HepG2 (cell line): ENCODE measurements around the gene TLE7. TPM values are rescaled to one million over a fixed set of nuclear protein-coding genes. Genes with fewer than 3 reads are reported as not detected.

Experiments
- ATAC-seq: fragments of 200-7000 bp; cut with Tn5 transposase; 3 replicates; pipeline ENCODE4 v1.9.1; 2020; ENCODE audit warnings: mild to moderate bottlenecking, moderate library complexity
- BruUV-seq: library from RNA; stranded (reverse); fragments of 400-500 nt; replicated peaks from 2 replicates; lab custom pipeline; 2021; lab: Mats Ljungman, UMichigan
- CTCF ChIA-PET: fragments of 300-600 bp; formaldehyde crosslinking; extraction: SDS; loops from one replicate; lab custom pipeline; 2021; ENCODE audit warnings: low total read pairs, inconsistent platforms, low intra/inter-chr PET ratio; lab: Yijun Ruan, JAX
- POLR2A ChIA-PET: fragments of 350-600 bp; sonication (Branson Sonifier 250); formaldehyde crosslinking; loops from one replicate; lab custom pipeline; 2020; ENCODE audit warnings: antibody characterized with exemption, inconsistent platforms; lab: Yijun Ruan, JAX
- DNase-seq: peaks from one replicate; pipeline ENCODE4 v3.0.0-alpha.2; 2015; ENCODE audit warnings: low spot score
- FAIRE-seq: peaks from 3 replicates; lab custom pipeline; 2011; peaks lifted over from hg19 to GRCh38; lab: Jason Lieb, UNC
- H2AFZ ChIP-seq: one replicate; pipeline ENCODE4 v1.6.1; 2011; ENCODE audit warnings: low read length, inconsistent platforms
- H3K27ac ChIP-seq: fragments of 300-600 bp; 3 replicates; pipeline ENCODE4 v1.8.0; 2011; ENCODE audit warnings: mixed run types, mild to moderate bottlenecking, mixed read lengths, low read length, inconsistent platforms; ENCODE audit not compliant: insufficient read depth; ENCODE audit errors: extremely low read length
- H3K27me3 ChIP-seq, 2 experiments: fragments of 200-600 bp in 1 of 2; 2 replicates in 1 of 2; 3 replicates in 1 of 2; pipeline versions ENCODE4 v1.6.0 to v1.8.0; 2011; ENCODE audit warnings: low read length in 2 of 2, mild to moderate bottlenecking in 2 of 2, moderate library complexity in 2 of 2, inconsistent platforms in 1 of 2; ENCODE audit not compliant: insufficient read depth in 2 of 2, control insufficient read depth in 1 of 2
- H3K36me3 ChIP-seq, 2 experiments: fragments of 200-600 bp in 1 of 2; replicated peaks in 1 of 2; 2 replicates in 1 of 2; 3 replicates in 1 of 2; pipeline versions ENCODE4 v1.5.1 to v1.8.0; 2011; ENCODE audit warnings: low read length in 2 of 2, inconsistent platforms in 1 of 2; ENCODE audit not compliant: insufficient read depth in 2 of 2, control insufficient read depth in 1 of 2
- H3K4me1 ChIP-seq: 2 replicates; pipeline ENCODE4 v1.5.1; 2012; ENCODE audit warnings: low read length, inconsistent platforms; ENCODE audit not compliant: insufficient read depth
- H3K4me2 ChIP-seq: 2 replicates; pipeline ENCODE4 v1.6.0; 2011; ENCODE audit warnings: low read depth, low read length, inconsistent platforms
- H3K4me3 ChIP-seq, 3 experiments: fragments of 200-600 bp in 1 of 3; sonication (generic), shearing (Covaris generic) in 1 of 3; replicated peaks in 1 of 3; 2 replicates each; pipeline ENCODE4 v1.5.1; 2011 to 2016; ENCODE audit warnings: low read length in 3 of 3, inconsistent platforms in 2 of 3, low read depth in 2 of 3, mild to moderate bottlenecking in 2 of 3, control low read depth in 1 of 3, mixed read lengths in 1 of 3; ENCODE audit not compliant: insufficient read depth in 1 of 3
- H3K79me2 ChIP-seq: one replicate; pipeline ENCODE4 v1.6.1; 2011; ENCODE audit warnings: low read length, inconsistent platforms; ENCODE audit not compliant: insufficient read depth
- H3K9ac ChIP-seq: 2 replicates; pipeline ENCODE4 v1.6.0; 2011; ENCODE audit warnings: mild to moderate bottlenecking, low read depth, low read length, inconsistent platforms; ENCODE audit not compliant: insufficient read depth
- H3K9me3 ChIP-seq: 2 replicates; pipeline ENCODE4 v1.5.1; 2012; ENCODE audit warnings: mild to moderate bottlenecking, low read length
- H4K20me1 ChIP-seq: 2 replicates; pipeline ENCODE4 v1.6.0; 2011; ENCODE audit warnings: inconsistent platforms, mild to moderate bottlenecking, low read length, moderate library complexity; ENCODE audit not compliant: insufficient read depth
- CREB1 ChIP-seq, 2 experiments: fragments of 450-650 bp in 1 of 2; IDR thresholded peaks; 2 replicates each; pipeline ENCODE4 v1.6.1; 2016 to 2017; ENCODE audit warnings: control low read depth in 1 of 2, mild to moderate bottlenecking in 1 of 2, missing compliant biosample characterization in 1 of 2, missing genetic modification characterization in 1 of 2
- FOXP1 ChIP-seq, 2 experiments: fragments of 450-650 bp in 1 of 2; IDR thresholded peaks; 2 replicates each; pipeline ENCODE4 v1.6.1; 2017 to 2018; ENCODE audit warnings: antibody characterized with exemption in 1 of 2
- HNF1B ChIP-seq: sonication (generic); formaldehyde crosslinking; IDR thresholded peaks from 2 replicates; pipeline ENCODE4 v1.5.1; 2020; ENCODE audit warnings: mild to moderate bottlenecking, moderate library complexity, missing genetic modification reagents
- HNRNPK ChIP-seq: fragments of 200-400 bp; formaldehyde crosslinking; IDR thresholded peaks from 2 replicates; pipeline ENCODE4 v1.6.1; 2018; ENCODE audit warnings: low read length, low read depth, moderate library complexity, mild to moderate bottlenecking; ENCODE audit not compliant: poor library complexity, severe bottlenecking
- POGZ ChIP-seq: sonication (generic); formaldehyde crosslinking; IDR thresholded peaks from 2 replicates; pipeline ENCODE4 v1.4.0; 2020; ENCODE audit warnings: mild to moderate bottlenecking, missing genetic modification reagents
- POLR2AphosphoS2 ChIP-seq: IDR thresholded peaks from 2 replicates; pipeline ENCODE4 v1.6.1; 2011; ENCODE audit warnings: low read depth, low read length, improper control_type of control experiment
- TFAP4 ChIP-seq: sonication (generic); IDR thresholded peaks from 2 replicates; pipeline ENCODE4 v1.6.1; 2016; ENCODE audit warnings: low read depth, borderline replicate concordance
- ZMYM3 ChIP-seq: sonication (generic); formaldehyde crosslinking; IDR thresholded peaks from 2 replicates; pipeline ENCODE4 v1.5.1; 2020; ENCODE audit warnings: mild to moderate bottlenecking, missing genetic modification reagents
- ZNF260 ChIP-seq: sonication (generic); formaldehyde crosslinking; IDR thresholded peaks from 2 replicates; pipeline ENCODE4 v1.4.0; 2020; ENCODE audit warnings: missing genetic modification reagents, low read depth, mild to moderate bottlenecking, borderline replicate concordance
- ZNF574 ChIP-seq: sonication (generic); formaldehyde crosslinking; IDR thresholded peaks from 2 replicates; pipeline ENCODE4 v1.4.0; 2020; ENCODE audit warnings: missing genetic modification reagents
- WGBS: methylation state at CpG from one replicate; pipeline ENCODE4 v1.1.6; 2017; ENCODE audit warnings: low lambda C conversion rate; 5-methylcytosine and 5-hydroxymethylcytosine counted together
- in situ Hi-C: cut with HindIII; loops from 2 replicates; pipeline ENCODE4 v1.10.0; 2017; ENCODE audit warnings: low pct_unique_long_range_greater_than_20kb; ENCODE audit not compliant: extremely low pct_ligation_motif_present
- intact Hi-C: fragments of 100-400 bp; cut with micrococcal nuclease; formaldehyde crosslinking; loops from one replicate; pipeline ENCODE4 v1.10.0; 2022; ENCODE audit not compliant: unreplicated experiment
- polyA plus RNA-seq, 8 experiments: library from polyadenylated mRNA; depleted of rRNA in 3 of 8; stranded (reverse) in 7 of 8; unstranded in 1 of 8; fragments of >200 nt; fragmentation: Illumina TruSeq in 4 of 8; extraction: Trizol in 4 of 8; gene quantifications; 2 replicates each; pipeline versions ENCODE4 v1.2.1 to v1.2.3, GENCODE V29; 2011 to 2016; ENCODE audit warnings: low read depth in 4 of 8, missing spikeins in 1 of 8, mixed read lengths in 1 of 8; ENCODE audit not compliant: insufficient read depth in 1 of 8
- total RNA-seq, 5 experiments: library from RNA; depleted of rRNA; stranded (reverse); fragments of >200 nt; fragmentation: Illumina TruSeq; extraction: Trizol; gene quantifications; 2 replicates each; pipeline ENCODE4 v1.2.3, GENCODE V29; 2016; ENCODE audit warnings: low read depth in 1 of 5

The TLE7 gene
- total and polyA plus RNA-seq, 2 of the 13 experiments (the other 11 are each of a cell fraction or from before 2014, with no cell fraction given): not detected

GRCh38 chr16:71482569-71482968, 40.7 kb upstream of the TLE7 start:
- POLR2A ChIA-PET: interaction anchor here (1.7 kb wide), 1 partner anchor 21 kb away, joined by 9 read pairs; the partner anchor contains the start of gene ZNF23
- FAIRE-seq: no peak
- Histone ChIP-seq H3K36me3 (peaks cover 6 to 13% of the 10 kb centered on the region in 2 experiments), H3K9me3 (no peaks in the 10 kb centered on the region), H3K27me3 (no peaks in the 10 kb centered on the region; a peak in 1 of 5 replicates), H3K4me2 (no peak overlapping the region; the same call in 1 of the 2 replicates), H3K4me1 (peaks cover 24% of the 10 kb centered on the region), H3K4me3 (no peak overlapping the region), H3K79me2 (peaks cover 3% of the 10 kb centered on the region), H4K20me1 (no peaks in the 10 kb centered on the region), H3K9ac (no peak overlapping the region), H2AFZ (no peak overlapping the region), H3K27ac (no peak overlapping the region)
- TF ChIP-seq CREB1 (IDR thresholded peaks at IDR 0.05) (no peak), CREB1 (CRISPR knock-in tag; IDR thresholded peaks at IDR 0.05) (0 out of 2 replicates have a peak, but pooled peaks have one; percentile 28), HNF1B (CRISPR knock-in tag) (no peak), FOXP1 (IDR thresholded peaks at IDR 0.05) (no peak), FOXP1 (CRISPR knock-in tag; IDR thresholded peaks at IDR 0.05) (peak; percentile 36; the same call in 1 of the 2 replicates), ZMYM3 (CRISPR knock-in tag) (0 out of 2 replicates have a peak, but pooled peaks have one; percentile 18), ZNF574 (CRISPR knock-in tag) (0 out of 2 replicates have a peak, but pooled peaks have one; percentile 30), HNRNPK (no peak), ZNF260 (no peak), TFAP4 (peak; percentile 63), POLR2AphosphoS2 (no peak), POGZ (CRISPR knock-in tag) (no peak)
- in situ Hi-C loops (loop anchor here (10.0 kb wide), 1 partner anchor 122 kb away; no protein-coding TSS in a partner anchor), intact Hi-C loops (no loop called here)
- BruUV-seq: no TSS peak
- ATAC-seq: no peak
- CTCF ChIA-PET: no interaction called here
- no peak for DNase-seq
- 71% methylated on average over 5 of the region's 5 CpGs for WGBS
